HUES6 (cell line): ENCODE measurements around the gene EPS8L2.

ENCODE experiments used
- H3K27ac ChIP-seq: 2 replicates; pipeline ENCODE4 v1.7.0; 2013; ENCODE audit warnings: low read depth, mild to moderate bottlenecking, low read length, inconsistent platforms
- H3K27me3 ChIP-seq: 2 replicates; pipeline ENCODE4 v1.6.1; 2013; ENCODE audit warnings: low read length; ENCODE audit not compliant: control insufficient read depth, insufficient read depth
- H3K36me3 ChIP-seq: 2 replicates; pipeline ENCODE4 v1.6.1; 2013; ENCODE audit warnings: low read length; ENCODE audit not compliant: control insufficient read depth, insufficient read depth
- H3K4me1 ChIP-seq: 2 replicates; pipeline ENCODE4 v1.6.1; 2013; ENCODE audit warnings: low read length; ENCODE audit not compliant: control insufficient read depth, insufficient read depth
- H3K4me3 ChIP-seq: 2 replicates; pipeline ENCODE4 v1.5.1; 2013; ENCODE audit warnings: low read depth, low read length
- H3K9ac ChIP-seq: one replicate; pipeline ENCODE4 v1.6.1; 2013; ENCODE audit warnings: mild to moderate bottlenecking, low read length
- H3K9me3 ChIP-seq: 2 replicates; pipeline ENCODE4 v1.6.1; 2013; ENCODE audit warnings: low read depth, low read length; ENCODE audit not compliant: control insufficient read depth, insufficient read depth

EPS8L2 gene

GRCh38 chr11:746289-747157 lies 40.5 kb downstream of the EPS8L2 start:
- peak overlapping the region; percentile 84 for H3K4me3 ChIP-seq
- peak overlapping the region; percentile 88 for H3K27ac ChIP-seq

GRCh38 chr11:747158-748006 lies 41.4 kb downstream of the EPS8L2 start, which contains the start of gene TALDO1:
Gene TALDO1, plus strand, starts transcription at chr11:747464. Its CDS starts 18 bp downstream, at chr11:747482.
- H3K36me3 ChIP-seq: peaks cover 15% of the 10 kb centered on the region
- H3K4me3 ChIP-seq: peak within 1 kb of the TSS; percentile 84
- H3K27me3 ChIP-seq: no peaks in the 10 kb centered on the region
- H3K9ac ChIP-seq: peak within 1 kb of the TSS; percentile 92
- H3K9me3 ChIP-seq: no peaks in the 10 kb centered on the region
- peaks cover 21% of the 10 kb centered on the region for H3K4me1 ChIP-seq
- peak within 1 kb of the TSS; percentile 88 for H3K27ac ChIP-seq

More at GRCh38 chr11:746289-747157, 40.5 kb downstream of the EPS8L2 start:
- Histone ChIP-seq H3K27me3 (no peaks in the 10 kb centered on the region), H3K9ac (peak overlapping the region; percentile 92), H3K9me3 (no peaks in the 10 kb centered on the region), H3K4me1 (peaks cover 21% of the 10 kb centered on the region), H3K36me3 (peaks cover 10% of the 10 kb centered on the region)

- H3K4me1 ChIP-seq: peaks cover 21% of the 10 kb centered on the region
- H3K36me3 ChIP-seq: peaks cover 20% of the 10 kb centered on the region
- no peaks in the 10 kb centered on the region for H3K27me3 ChIP-seq
- no peaks in the 10 kb centered on the region for H3K9me3 ChIP-seq
- H3K27ac ChIP-seq: peak overlapping the region; percentile 88
- peak overlapping the region; percentile 84 for H3K4me3 ChIP-seq
- H3K9ac ChIP-seq: peak overlapping the region; percentile 90
These were observed 42.0 kb downstream of the EPS8L2 start for GRCh38 chr11:748007-748359.

GRCh38 chr11:749731-750130 lies 43.7 kb downstream of the EPS8L2 start:
- H3K9ac ChIP-seq: no peak overlapping the region
- H3K27ac ChIP-seq: no peak overlapping the region
- no peak overlapping the region for H3K4me3 ChIP-seq

GRCh38 chr11:760236-760635 lies 54.2 kb downstream of the EPS8L2 start:
- Histone ChIP-seq H3K9me3 (no peaks in the 10 kb centered on the region), H3K36me3 (peaks cover 87% of the 10 kb centered on the region), H3K4me1 (peaks cover 14% of the 10 kb centered on the region), H3K27ac (no peak overlapping the region), H3K9ac (no peak overlapping the region), H3K27me3 (no peaks in the 10 kb centered on the region), H3K4me3 (no peak overlapping the region)

More at GRCh38 chr11:749731-750130, 43.7 kb downstream of the EPS8L2 start:
- Histone ChIP-seq H3K36me3 (peaks cover 20% of the 10 kb centered on the region), H3K4me1 (peaks cover 17% of the 10 kb centered on the region), H3K27me3 (no peaks in the 10 kb centered on the region), H3K9me3 (no peaks in the 10 kb centered on the region)

GRCh38 chr11:761526-762108 lies 55.6 kb downstream of the EPS8L2 start:
- Histone ChIP-seq H3K9ac (no peak overlapping the region), H3K4me3 (no peak overlapping the region), H3K27me3 (no peaks in the 10 kb centered on the region), H3K36me3 (peaks cover 85% of the 10 kb centered on the region), H3K9me3 (no peaks in the 10 kb centered on the region), H3K27ac (no peak overlapping the region), H3K4me1 (peaks cover 14% of the 10 kb centered on the region)

- Histone ChIP-seq H3K27me3 (no peaks in the 10 kb centered on the region), H3K9me3 (no peaks in the 10 kb centered on the region), H3K9ac (peak overlapping the region; percentile 49), H3K4me3 (no peak overlapping the region), H3K36me3 (peaks cover 85% of the 10 kb centered on the region), H3K27ac (peak overlapping the region; percentile 39; the same call in 1 of the 2 replicates), H3K4me1 (peaks cover 14% of the 10 kb centered on the region)
These were observed 56.5 kb downstream of the EPS8L2 start for GRCh38 chr11:762421-763072.

GRCh38 chr11:763073-763463 lies 57.0 kb downstream of the EPS8L2 start:
- Histone ChIP-seq H3K9me3 (no peaks in the 10 kb centered on the region), H3K4me1 (peaks cover 14% of the 10 kb centered on the region), H3K27ac (no peak overlapping the region), H3K4me3 (no peak overlapping the region), H3K36me3 (peaks cover 83% of the 10 kb centered on the region), H3K9ac (peak overlapping the region; percentile 15), H3K27me3 (no peaks in the 10 kb centered on the region)

- Histone ChIP-seq H3K36me3 (peaks cover 82% of the 10 kb centered on the region), H3K4me3 (no peak overlapping the region), H3K27me3 (no peaks in the 10 kb centered on the region), H3K9ac (peak overlapping the region; percentile 15), H3K9me3 (no peaks in the 10 kb centered on the region), H3K4me1 (peaks cover 14% of the 10 kb centered on the region), H3K27ac (no peak overlapping the region)
These were observed 57.7 kb downstream of the EPS8L2 start for GRCh38 chr11:763549-764321.
